ENCODE measurements around the gene TNN.
"Not testable (repeated sequence)": the region's sequence is repeated elsewhere in the genome, so short reads cannot be mapped to it uniquely, and the experiment has no call there.

Gene TNN

GRCh38 chr1:175067362-175068106 is at the start of gene TNN:
TNN (plus strand) TSS chr1:175067833; CDS start chr1:175077419, 9,586 bp downstream.
- no peak for DNase-seq (ENCODE audit: low read depth)

GRCh38 chr1:175019524-175019923 is 48.1 kb upstream of the TNN start:
- no peak for DNase-seq (ENCODE audit: low read depth)

- peak; percentile 97 for DNase-seq (ENCODE audit: low read depth)
Measured at GRCh38 chr1:175023043-175023921, 44.4 kb upstream of the TNN start, which contains the start of gene MRPS14. MRPS14 (minus strand) TSS chr1:175023425; CDS start chr1:175023408, 17 bp downstream.

- DNase-seq (ENCODE audit: low read depth), result not testable (repeated sequence)
Measured at GRCh38 chr1:175023922-175024242, 43.8 kb upstream of the TNN start.

GRCh38 chr1:175024773-175025172 is 42.9 kb upstream of the TNN start:
- DNase-seq (ENCODE audit: low read depth), result no peak

- no peak for DNase-seq (ENCODE audit: low read depth)
Measured at GRCh38 chr1:175033953-175034352, 33.7 kb upstream of the TNN start.

- no peak for DNase-seq (ENCODE audit: low read depth)
Measured at GRCh38 chr1:175034775-175035174, 32.9 kb upstream of the TNN start.

- DNase-seq (ENCODE audit: low read depth), result no peak
Measured at GRCh38 chr1:175035865-175036264, 31.8 kb upstream of the TNN start.

GRCh38 chr1:175036476-175036875 is 31.2 kb upstream of the TNN start:
- no peak for DNase-seq (ENCODE audit: low read depth)

GRCh38 chr1:175037416-175037815 is 30.2 kb upstream of the TNN start:
- DNase-seq (ENCODE audit: low read depth), result no peak

GRCh38 chr1:175040324-175040879 is 27.2 kb upstream of the TNN start:
- no peak for DNase-seq (ENCODE audit: low read depth)

- no peak for DNase-seq (ENCODE audit: low read depth)
Measured at GRCh38 chr1:175042650-175043049, 25.0 kb upstream of the TNN start.

GRCh38 chr1:175043824-175044223 is 23.8 kb upstream of the TNN start:
- DNase-seq (ENCODE audit: low read depth), result no peak

- not testable (repeated sequence) for DNase-seq (ENCODE audit: low read depth)
Measured at GRCh38 chr1:175044591-175044990, 23.0 kb upstream of the TNN start.

GRCh38 chr1:175045097-175045496 is 22.5 kb upstream of the TNN start:
- DNase-seq (ENCODE audit: low read depth), result no peak

- no peak for DNase-seq (ENCODE audit: low read depth)
Measured at GRCh38 chr1:175045519-175045918, 22.1 kb upstream of the TNN start.

GRCh38 chr1:175050992-175051391 is 16.6 kb upstream of the TNN start:
- no peak for DNase-seq (ENCODE audit: low read depth)

GRCh38 chr1:175054736-175055135 is 12.9 kb upstream of the TNN start:
- DNase-seq (ENCODE audit: low read depth), result no peak

- DNase-seq (ENCODE audit: low read depth), result no peak
Measured at GRCh38 chr1:175062339-175062738, 5.3 kb upstream of the TNN start.

GRCh38 chr1:175062858-175063257 is 4.8 kb upstream of the TNN start:
- DNase-seq (ENCODE audit: low read depth), result no peak

GRCh38 chr1:175070818-175071217 is 3.2 kb downstream of the TNN start:
- DNase-seq (ENCODE audit: low read depth), result no peak

- DNase-seq (ENCODE audit: low read depth), result no peak
Measured at GRCh38 chr1:175071276-175071943, 3.8 kb downstream of the TNN start.
